Activated naive CD4-positive, alpha-beta T cell treated with anti-CD3 and anti-CD28 coated beads, Interleukin-2, amount 50 U/mL, for 72 hours (primary cell): Measurements from ENCODE around the gene IFT27. TPM values are rescaled to one million over a fixed set of nuclear protein-coding genes. Genes with fewer than 3 reads are reported as not detected.
A peak's percentile ranks its signal among the peaks of the same experiment; 100 is the strongest.
"Not testable (repeated sequence)": the region's sequence is repeated elsewhere in the genome, so short reads cannot be mapped to it uniquely, and the experiment has no call there.

ENCODE experiments used
- ATAC-seq, 2 donors: fragments of 150-1000 bp; cut with Tn5 transposase; 2 replicates each; pipeline ENCODE4 v1.10.0; 2021; ENCODE audit warnings: mild to moderate bottlenecking in 2 of 2, moderate library complexity in 2 of 2
- DNase-seq, 2 donors: peaks; one replicate each; pipeline ENCODE4 v3.0.0; 2021 to 2022; ENCODE audit warnings: low spot score in 2 of 2
- H3K27ac Mint-ChIP-seq, 2 donors: one replicate each; pipeline ENCODE4 v1.8.0; 2022; ENCODE audit warnings: mild to moderate bottlenecking in 2 of 2, mixed read lengths in 2 of 2
- H3K36me3 Mint-ChIP-seq, 2 donors: one replicate each; pipeline ENCODE4 v1.8.0; 2022; ENCODE audit warnings: mixed read lengths in 2 of 2
- H3K9me3 Mint-ChIP-seq, 2 donors: one replicate each; pipeline ENCODE4 v1.8.0; 2022; ENCODE audit warnings: mixed read lengths in 2 of 2
- total RNA-seq, 2 donors: library from RNA; stranded (reverse); gene quantifications; one replicate each; pipeline ENCODE4 v1.2.3, GENCODE V29; 2022

The IFT27 gene
- total RNA-seq, 2 donors from 2014 or later: 20.8 to 23.3 TPM

DNA sequence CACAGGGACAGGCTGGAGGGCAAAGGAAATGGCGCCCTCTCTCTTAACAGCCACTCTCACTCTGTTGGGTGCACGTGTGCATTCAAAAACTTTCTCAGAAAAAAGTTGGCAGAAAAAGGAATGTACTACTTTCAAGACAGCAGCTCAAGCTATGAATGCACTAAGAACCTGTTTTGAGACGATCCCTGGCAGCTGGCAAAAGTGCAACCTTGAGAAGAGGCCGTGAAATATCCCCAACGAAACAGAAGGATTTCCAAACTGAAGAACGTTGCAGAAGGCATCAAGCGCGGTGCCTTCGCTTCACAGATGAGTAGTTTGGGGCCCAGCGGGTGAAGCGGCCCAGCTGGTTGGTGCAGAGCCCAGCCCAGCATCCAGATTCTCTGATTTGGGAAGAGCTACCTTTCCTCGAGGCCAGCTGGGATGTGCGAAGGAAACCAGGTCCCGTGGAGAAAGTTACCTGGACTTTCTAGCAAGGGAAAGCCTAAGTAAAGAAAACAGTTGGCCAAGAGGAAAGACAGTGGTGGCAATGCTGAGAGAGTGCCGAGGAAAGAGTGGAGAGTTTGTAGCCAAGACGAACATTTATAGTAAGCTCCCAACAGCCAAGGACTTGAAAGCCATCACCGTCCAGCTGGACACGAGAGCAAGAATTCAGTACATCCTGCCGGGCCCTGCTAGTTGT lies 16.3 kb downstream of the IFT27 start:
- DNase-seq (no peak), ATAC-seq (no peak)
- H3K9me3 Mint-ChIP-seq: no peaks in the 10 kb centered on the region
- peaks cover 0 to 4% of the 10 kb centered on the region in 2 donors for H3K36me3 Mint-ChIP-seq
- H3K27ac Mint-ChIP-seq: no peak overlapping the region

DNA sequence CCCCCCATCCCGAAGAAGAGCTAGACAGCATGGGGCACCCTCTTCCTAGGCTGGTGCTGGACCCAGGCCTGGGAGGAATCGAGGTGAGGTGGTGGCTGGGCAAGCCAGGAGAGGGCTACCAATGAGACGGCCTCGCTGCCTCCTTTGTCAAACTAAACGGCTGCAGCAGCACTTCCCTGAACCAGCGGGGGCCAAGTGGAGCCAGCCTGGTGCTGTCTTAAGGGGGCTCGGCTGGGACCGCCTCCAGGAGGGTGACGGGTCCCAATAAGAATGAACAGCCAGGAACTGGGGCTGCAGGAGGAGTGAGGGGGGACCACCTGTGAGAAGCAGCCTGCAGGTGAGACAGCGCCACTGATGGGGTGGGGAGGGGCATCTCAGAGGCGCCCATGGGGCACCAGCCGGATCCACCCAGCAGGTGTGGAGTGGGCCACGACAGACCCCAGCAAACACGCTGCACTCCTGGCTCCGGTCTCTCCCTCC lies 17.1 kb downstream of the IFT27 start:
- no peaks in the 10 kb centered on the region for H3K9me3 Mint-ChIP-seq
- H3K27ac Mint-ChIP-seq: no peak overlapping the region
- DNase-seq (no peak), ATAC-seq (no peak)
- H3K36me3 Mint-ChIP-seq: peaks cover 0 to 4% of the 10 kb centered on the region in 2 donors

DNA sequence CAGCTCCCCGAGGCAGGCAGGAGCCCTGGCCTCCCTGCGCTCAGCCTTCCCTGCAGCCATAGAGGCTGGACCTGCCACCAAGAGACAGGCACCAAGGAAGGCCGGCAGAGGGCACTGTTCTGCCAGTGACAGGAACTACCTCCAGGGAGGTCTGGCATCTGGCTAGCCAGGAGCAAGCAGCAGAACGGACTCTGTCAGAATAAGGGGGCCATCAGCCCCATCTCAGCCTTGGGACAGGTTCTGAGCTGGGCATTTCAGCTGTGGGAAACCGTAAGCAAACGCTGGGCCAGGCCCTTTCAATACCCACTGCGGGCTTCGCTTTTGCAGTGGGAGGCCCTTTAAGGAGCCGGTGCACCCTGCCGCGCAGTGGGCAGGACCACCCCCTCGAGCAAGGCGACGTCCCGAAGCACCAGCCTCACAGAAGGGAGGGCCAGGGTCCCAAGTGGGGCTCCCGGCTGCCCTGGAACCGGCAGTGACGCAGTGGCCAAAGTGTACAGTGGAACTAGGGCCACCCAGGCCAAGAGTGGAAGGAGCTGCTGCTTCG lies 18.2 kb downstream of the IFT27 start:
- DNase-seq: peak; percentile 77 to 82
- no peaks in the 10 kb centered on the region for H3K9me3 Mint-ChIP-seq
- H3K27ac Mint-ChIP-seq: no peak overlapping the region
- peak; percentile 92 to 97 for ATAC-seq
- peaks cover 0 to 2% of the 10 kb centered on the region in 2 donors for H3K36me3 Mint-ChIP-seq

DNA sequence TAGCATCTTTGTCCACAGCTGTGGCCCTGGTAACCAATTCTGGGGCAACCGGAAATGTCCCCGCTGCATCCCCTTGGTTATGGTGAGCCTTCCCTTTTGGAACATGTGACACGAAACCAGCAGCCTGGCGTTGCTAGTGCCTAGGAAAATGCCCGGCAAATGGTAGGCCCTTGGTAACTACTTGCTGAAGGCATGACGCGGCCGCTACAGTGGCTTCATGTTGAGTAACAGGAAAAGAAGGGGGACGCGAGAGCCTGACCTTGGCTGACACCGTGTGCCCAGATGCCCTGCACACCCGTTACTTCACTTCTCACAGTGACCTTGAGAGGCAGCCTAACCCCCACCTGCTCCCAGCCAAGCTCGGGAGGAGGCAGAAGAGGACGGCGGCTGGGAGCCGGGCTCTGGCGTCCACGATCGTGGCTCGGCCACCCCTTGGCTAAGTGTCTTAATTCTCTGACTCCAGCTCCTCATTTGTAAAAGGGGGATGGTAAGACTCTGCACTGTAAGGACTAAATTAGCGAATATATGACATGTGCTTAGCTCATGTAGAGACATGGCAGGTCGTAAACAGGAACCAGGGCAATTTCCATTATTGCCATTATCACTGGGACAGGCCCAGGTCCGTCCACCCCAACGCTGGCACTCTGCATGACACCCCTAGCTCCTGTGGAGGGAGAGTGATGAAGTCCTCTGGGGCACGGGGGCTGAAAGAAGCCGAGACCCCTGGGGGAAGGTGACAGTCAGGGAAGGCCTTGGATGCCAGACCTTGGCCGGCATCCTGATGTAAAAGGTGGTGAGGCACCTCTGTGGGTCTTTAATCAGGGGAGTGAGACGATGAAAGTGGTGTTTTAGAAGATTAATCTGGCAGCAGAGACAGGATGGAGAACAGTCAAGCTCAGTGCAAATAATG lies 18.9 kb downstream of the IFT27 start:
- no peaks in the 10 kb centered on the region for H3K36me3 Mint-ChIP-seq

DNA sequence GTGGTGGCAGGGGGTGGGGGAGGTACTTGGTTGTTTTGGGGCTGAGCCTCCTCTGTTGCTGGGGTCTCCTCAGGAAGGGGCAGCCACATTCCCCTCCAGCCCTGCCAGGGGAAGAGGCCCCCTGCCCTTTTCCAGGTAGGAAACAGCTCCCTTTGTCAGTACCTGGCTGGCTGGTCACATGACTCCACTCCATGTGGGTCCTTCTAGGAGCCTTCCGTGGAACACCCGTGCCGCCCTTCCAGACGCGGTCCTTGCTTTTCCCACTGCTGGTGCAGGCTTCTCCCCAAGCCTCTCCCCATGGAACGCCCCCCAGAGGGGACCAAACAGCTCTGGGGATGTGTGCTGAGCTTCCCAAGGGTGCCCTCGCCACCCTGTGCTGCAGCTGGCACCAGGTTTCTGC lies 19.9 kb downstream of the IFT27 start:
- ATAC-seq (no peak), DNase-seq (no peak)
- no peaks in the 10 kb centered on the region for H3K36me3 Mint-ChIP-seq
- H3K9me3 Mint-ChIP-seq: no peaks in the 10 kb centered on the region
- H3K27ac Mint-ChIP-seq: no peak overlapping the region

More for the DNA sequence above, 18.9 kb downstream of the IFT27 start:
- ATAC-seq (peak in 1 of 2 donors; percentile 7), DNase-seq (no peak)
- no peaks in the 10 kb centered on the region for H3K9me3 Mint-ChIP-seq
- no peak overlapping the region for H3K27ac Mint-ChIP-seq

DNA sequence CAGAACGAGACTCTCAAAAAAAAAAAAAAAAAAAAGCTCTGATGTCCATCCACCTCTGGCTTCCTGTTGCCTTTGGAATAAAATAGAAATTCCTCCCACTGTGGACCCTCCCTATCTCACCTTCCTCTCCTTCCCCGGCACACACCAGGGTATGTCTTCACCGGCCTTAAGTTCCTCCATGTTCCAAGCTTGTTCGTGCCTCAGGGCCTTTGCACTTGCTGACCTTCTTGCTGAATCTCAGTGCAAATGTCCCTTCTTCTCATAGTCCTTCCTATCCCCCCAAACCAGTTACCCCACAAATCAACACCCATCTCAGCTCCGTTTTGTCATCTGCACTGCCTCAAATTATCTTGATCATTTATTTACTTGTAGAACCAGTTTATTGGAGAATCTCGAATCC lies 20.6 kb downstream of the IFT27 start:
- no peaks in the 10 kb centered on the region for H3K36me3 Mint-ChIP-seq
- ATAC-seq (no peak), DNase-seq (no peak)
- no peaks in the 10 kb centered on the region for H3K9me3 Mint-ChIP-seq
- H3K27ac Mint-ChIP-seq: no peak overlapping the region

DNA sequence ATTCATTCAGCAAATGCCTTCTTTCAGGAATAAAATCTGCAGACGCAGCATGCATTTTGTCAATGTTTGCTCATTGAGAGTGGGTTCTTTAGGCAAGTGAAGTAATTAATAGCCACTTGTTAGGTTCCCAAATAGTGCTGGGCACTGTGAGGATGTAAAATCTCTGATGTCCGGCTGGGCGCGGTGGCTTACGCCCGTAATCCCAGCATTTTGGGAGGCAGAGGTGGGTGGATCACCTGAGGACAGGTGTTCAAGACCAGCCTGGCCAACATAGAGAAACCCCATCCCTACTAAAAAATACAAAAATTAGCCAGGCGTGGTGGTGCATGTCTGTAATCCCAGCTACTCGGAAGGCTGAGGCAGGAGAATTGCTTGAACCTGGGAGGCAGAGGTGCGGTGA lies 21.0 kb downstream of the IFT27 start:
- not testable (repeated sequence) for H3K27ac Mint-ChIP-seq, ATAC-seq

DNA sequence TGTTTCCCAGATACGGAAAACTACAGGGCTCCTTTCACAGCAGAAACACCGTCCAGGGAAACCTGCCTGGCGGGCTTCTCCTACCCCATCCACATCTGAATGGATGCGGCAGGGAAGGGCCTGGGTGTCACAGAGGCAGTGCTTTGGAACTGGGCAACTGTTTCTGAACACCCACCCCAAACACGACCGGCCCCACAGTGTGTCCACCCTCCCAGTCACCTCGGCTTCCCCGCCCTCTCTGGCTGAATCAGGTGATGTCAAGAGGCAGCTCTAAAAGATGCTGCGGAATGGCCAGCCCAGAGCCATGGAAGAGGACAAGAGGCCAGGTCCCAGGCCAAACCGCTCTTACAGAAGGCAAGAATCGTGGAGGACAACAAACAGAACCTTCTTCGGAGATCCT lies 22.0 kb downstream of the IFT27 start:
- DNase-seq: no peak
- H3K27ac Mint-ChIP-seq: no peak overlapping the region
- no peaks in the 10 kb centered on the region for H3K36me3 Mint-ChIP-seq

More for the DNA sequence above, 21.0 kb downstream of the IFT27 start:
- DNase-seq, H3K9me3 Mint-ChIP-seq, H3K36me3 Mint-ChIP-seq: not testable (repeated sequence)

DNA sequence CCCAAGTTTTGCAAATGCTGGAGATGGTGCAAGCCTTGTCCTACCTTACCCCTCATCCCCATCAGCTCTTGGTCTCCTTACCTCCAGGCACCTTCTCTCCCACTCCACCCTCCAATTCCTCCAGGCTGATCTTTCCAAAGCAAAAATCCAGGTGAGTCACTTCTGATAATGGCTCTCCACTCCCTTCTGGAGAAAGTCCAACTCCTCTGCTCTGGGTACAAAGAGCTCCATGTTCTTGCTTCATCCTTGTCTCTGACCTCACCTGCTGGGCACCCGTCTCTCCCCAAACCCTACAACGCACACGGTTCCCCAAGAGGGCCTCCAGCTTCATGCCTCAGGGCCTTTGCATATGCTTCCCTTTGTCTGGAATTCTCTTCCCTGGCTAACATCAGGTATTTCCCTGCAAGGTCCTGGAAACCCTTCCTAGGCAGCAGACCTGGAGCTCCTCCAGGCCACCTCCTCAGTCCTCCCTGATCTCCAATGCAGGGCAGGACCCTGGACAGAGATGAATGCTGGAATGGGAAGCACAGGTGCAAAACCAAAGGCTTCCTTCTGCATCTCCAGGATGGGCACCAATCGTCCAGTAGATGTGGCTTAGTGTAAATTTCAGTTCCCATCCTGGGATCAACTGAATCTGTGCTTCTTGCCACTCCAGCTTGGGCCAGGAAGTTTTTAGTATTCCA lies 22.7 kb downstream of the IFT27 start:
- H3K9me3 Mint-ChIP-seq: no peaks in the 10 kb centered on the region
- H3K36me3 Mint-ChIP-seq: no peaks in the 10 kb centered on the region
- DNase-seq (no peak), ATAC-seq (no peak)
- H3K27ac Mint-ChIP-seq: no peak overlapping the region

More for the DNA sequence above, 22.0 kb downstream of the IFT27 start:
- no peak for ATAC-seq
- no peaks in the 10 kb centered on the region for H3K9me3 Mint-ChIP-seq

DNA sequence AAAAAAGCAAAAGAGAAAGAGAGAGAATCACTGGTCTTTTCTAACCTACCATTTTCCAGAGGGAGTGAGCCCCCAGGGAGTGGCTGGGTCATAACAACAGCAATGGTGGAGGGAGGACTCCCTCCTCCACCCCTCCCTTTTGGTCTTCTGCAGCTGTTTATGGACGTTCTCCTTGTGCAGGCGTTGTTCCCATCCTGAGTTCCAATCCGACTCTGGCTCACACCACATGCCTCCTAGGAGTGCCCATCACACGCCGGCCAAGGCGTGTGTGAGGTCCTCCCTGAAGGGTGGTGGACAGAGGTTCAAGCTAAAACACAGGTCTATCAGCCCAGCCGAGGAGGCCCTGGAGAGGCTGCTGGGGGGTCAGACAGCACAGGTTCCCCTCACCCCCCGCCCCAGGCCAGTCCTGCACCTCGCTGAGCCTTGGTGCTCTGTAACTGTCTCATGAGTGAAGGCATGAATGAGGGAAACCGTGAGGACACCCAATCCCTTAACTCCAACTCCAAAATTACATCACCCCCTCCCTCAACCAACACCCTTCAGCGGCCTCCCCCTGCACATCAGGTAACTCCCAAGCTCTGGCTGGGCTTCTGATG lies 29.4 kb downstream of the IFT27 start:
- Mint-ChIP-seq H3K36me3 (no peaks in the 10 kb centered on the region), H3K27ac (no peak overlapping the region), H3K9me3 (no peaks in the 10 kb centered on the region)
- DNase-seq (no peak), ATAC-seq (no peak)

DNA sequence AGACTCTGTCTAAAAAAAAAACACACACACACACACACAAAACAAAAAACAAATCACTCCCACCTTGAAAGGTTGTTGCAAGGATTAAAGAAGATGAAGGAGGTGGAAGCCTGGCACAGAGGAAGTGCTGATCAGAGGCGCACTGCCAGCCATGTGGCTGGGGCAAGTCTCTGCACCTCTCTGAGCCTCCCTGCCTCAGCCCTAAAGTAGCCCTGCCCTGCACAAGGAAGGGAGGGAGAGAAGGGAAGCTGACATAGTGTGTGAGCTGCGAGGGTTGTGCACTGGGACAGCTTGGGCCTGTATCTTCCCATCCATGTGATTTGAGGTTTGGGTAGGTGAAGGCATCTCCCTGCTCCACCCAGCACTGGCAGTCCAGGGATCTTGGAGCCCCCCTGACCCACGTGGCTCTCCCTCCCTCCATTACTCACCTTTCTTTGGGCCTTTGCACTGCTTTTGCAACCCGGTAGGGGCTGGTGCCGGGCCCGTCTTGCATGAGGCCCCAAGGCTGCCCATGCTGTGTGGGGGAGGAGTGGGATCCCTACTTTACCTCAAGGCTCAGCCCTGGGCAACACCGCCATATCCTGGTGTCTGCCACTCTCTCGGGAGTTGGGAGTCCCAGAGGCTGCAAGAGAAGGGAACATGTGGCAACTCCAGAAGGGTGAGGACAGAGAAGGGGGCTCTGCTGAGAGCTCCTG lies 30.5 kb downstream of the IFT27 start:
- ATAC-seq (no peak), DNase-seq (no peak)
- no peaks in the 10 kb centered on the region for H3K36me3 Mint-ChIP-seq
- no peak overlapping the region for H3K27ac Mint-ChIP-seq
- no peaks in the 10 kb centered on the region for H3K9me3 Mint-ChIP-seq

DNA sequence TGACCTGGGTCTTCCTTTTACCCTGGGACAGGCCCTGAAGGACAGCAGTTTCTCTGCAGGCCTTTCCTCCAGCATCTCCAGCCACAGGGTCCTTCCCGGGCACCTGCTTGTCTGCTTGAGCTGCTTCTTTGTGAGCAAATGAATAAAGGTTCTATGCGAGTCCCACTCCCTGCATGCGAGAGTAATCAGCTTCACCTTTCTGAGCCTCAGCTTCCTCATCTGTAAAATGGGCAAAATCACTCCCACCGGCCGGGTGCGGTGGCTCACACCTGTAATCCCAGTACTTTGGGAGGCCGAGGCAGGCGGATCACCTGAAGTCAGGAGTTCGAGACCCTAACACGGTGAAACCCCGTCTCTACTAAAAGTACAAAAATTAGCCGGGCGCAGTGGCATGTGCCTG lies 31.1 kb downstream of the IFT27 start:
- no peak for DNase-seq
- Mint-ChIP-seq H3K27ac (no peak overlapping the region), H3K36me3 (no peaks in the 10 kb centered on the region)

DNA sequence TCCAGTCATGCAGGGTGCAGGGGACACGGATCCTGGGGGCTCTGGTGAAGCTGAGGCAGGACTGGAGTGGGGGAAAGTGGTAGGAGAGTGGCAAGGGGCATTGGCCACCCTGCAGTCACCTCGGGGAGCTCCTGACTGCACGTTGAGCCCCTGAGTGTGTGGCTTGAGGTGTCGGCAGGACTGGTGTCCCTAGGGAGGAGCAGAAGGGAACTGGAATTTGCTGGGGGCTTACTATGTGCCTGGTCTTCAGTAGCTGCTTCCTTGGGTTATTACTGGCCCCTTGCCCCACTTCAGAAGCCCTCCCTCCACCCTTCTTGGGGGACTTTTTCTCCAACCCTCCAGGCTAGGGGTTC lies 31.5 kb downstream of the IFT27 start:
- no peaks in the 10 kb centered on the region for H3K36me3 Mint-ChIP-seq
- H3K27ac Mint-ChIP-seq: no peak overlapping the region
- DNase-seq: no peak
- H3K9me3 Mint-ChIP-seq: no peaks in the 10 kb centered on the region
- ATAC-seq: no peak

More for the DNA sequence above, 31.1 kb downstream of the IFT27 start:
- no peaks in the 10 kb centered on the region for H3K9me3 Mint-ChIP-seq
- ATAC-seq: no peak

DNA sequence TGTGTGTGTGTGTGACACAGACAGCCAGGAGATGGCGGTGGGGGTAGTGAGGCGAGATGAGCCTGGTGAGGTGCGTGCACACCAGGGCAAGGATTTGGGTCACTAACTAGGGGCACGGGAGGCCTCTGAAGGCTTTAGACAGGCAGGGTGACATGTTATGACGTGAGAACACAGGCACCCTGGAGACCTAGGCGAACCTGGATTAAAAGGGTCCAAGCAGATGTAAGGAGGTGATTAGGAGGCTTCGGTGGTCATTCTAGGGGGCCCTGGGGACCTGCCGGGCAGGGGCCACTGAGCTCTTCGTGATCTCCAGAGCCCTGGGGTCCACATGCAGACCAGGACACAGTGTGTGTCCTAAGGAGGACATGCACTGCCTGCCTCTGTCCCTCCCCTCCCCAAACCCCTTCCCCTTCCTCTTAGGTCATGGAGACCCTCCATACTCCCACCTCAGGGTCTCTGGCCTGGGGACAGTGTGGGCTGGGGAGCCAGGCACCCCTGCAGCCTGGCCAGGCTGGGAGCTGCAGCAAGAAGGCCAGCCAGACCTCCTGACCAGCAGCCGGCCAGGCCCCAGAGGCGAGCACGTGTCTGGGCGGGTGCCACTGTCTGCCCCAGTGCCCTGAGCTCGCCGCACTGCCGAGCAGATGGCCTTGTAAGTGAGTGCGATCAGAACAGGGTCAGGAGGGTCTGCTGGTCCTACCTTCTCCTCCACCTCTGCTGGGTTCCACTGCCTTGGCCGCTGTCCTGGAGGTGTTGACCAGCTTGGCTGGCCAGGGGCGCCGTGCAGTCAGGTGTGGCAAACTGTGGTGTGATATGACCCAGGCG lies 32.1 kb downstream of the IFT27 start:
- no peak overlapping the region for H3K27ac Mint-ChIP-seq
- no peak for ATAC-seq

DNA sequence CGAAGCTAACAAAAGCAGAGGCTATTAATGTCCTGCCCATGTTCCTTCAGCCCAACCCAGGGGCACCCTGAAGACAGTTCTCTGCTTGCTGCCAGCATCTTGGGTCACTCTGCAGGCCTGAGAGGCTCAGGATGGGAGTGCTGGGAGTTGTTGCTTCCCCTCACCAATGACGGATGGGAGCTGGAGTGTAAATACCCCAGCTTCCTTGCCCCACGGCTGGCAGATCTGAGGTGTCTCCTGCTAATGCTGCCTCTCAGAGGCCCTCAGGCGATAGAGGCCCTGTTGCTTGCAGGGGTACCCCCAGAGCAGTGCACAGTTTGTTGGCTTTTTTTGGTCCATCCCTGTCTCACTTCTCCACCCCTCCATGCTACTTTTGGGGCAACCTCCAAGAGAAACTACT lies 32.9 kb downstream of the IFT27 start:
- Mint-ChIP-seq H3K27ac (no peak overlapping the region), H3K9me3 (no peaks in the 10 kb centered on the region), H3K36me3 (no peaks in the 10 kb centered on the region)
- DNase-seq (no peak), ATAC-seq (no peak)

More for the DNA sequence above, 32.1 kb downstream of the IFT27 start:
- H3K9me3 Mint-ChIP-seq: no peaks in the 10 kb centered on the region
- DNase-seq: no peak
- no peaks in the 10 kb centered on the region for H3K36me3 Mint-ChIP-seq
